Astrocyte (in vitro differentiated cells and primary cell): ENCODE results near the gene EXOSC9. TPM values are rescaled to one million over a fixed set of nuclear protein-coding genes. Genes with fewer than 3 reads are reported as not detected.

Experiments
- DNase-seq: peaks from one replicate; pipeline ENCODE4 v3.0.0-alpha.2; 2010; ENCODE audit warnings: low read depth
- FAIRE-seq: peaks from 2 replicates; lab custom pipeline; 2011; peaks lifted over from hg19 to GRCh38; lab: Jason Lieb, UNC
- H2AFZ ChIP-seq: 2 replicates; pipeline ENCODE4 v1.6.0; 2012; ENCODE audit warnings: low read depth, low read length, inconsistent platforms
- H3K27ac ChIP-seq: 2 replicates; pipeline ENCODE4 v1.5.1; 2011; ENCODE audit warnings: low read depth, low read length, inconsistent platforms
- H3K27me3 ChIP-seq: 2 replicates; pipeline ENCODE4 v1.6.0; 2011; ENCODE audit warnings: low read length, inconsistent platforms; ENCODE audit not compliant: insufficient read depth
- H3K36me3 ChIP-seq: 2 replicates; pipeline ENCODE4 v1.5.1; 2011; ENCODE audit warnings: low read length, inconsistent platforms; ENCODE audit not compliant: insufficient read depth
- H3K4me1 ChIP-seq: 2 replicates; pipeline ENCODE4 v1.5.1; 2011; ENCODE audit warnings: low read length, inconsistent platforms; ENCODE audit not compliant: insufficient read depth
- H3K4me2 ChIP-seq: 2 replicates; pipeline ENCODE4 v1.6.0; 2012; ENCODE audit warnings: low read length, inconsistent platforms
- H3K4me3 ChIP-seq: 2 replicates; pipeline ENCODE4 v1.5.1; 2011; ENCODE audit warnings: low read depth, mild to moderate bottlenecking, low read length, inconsistent platforms; ENCODE audit not compliant: insufficient read depth
- H3K79me2 ChIP-seq: 2 replicates; pipeline ENCODE4 v1.6.0; 2012; ENCODE audit warnings: mild to moderate bottlenecking, low read length, inconsistent platforms; ENCODE audit not compliant: insufficient read depth
- H3K9ac ChIP-seq: 2 replicates; pipeline ENCODE4 v1.6.0; 2012; ENCODE audit warnings: mild to moderate bottlenecking, low read length, inconsistent platforms
- H3K9me3 ChIP-seq: 2 replicates; pipeline ENCODE4 v1.5.1; 2012; ENCODE audit warnings: low read depth, mild to moderate bottlenecking, low read length, inconsistent platforms; ENCODE audit not compliant: insufficient read depth
- H4K20me1 ChIP-seq: 2 replicates; pipeline ENCODE4 v1.6.0; 2012; ENCODE audit warnings: low read length, inconsistent platforms; ENCODE audit not compliant: insufficient read depth
- H3K27ac Mint-ChIP-seq: one replicate; pipeline ENCODE4 v1.8.0; 2021; ENCODE audit warnings: mild to moderate bottlenecking, mixed read lengths; ENCODE audit not compliant: unreplicated experiment
- H3K27me3 Mint-ChIP-seq: one replicate; pipeline ENCODE4 v1.8.0; 2021; ENCODE audit warnings: low read depth, mixed read lengths; ENCODE audit not compliant: unreplicated experiment
- H3K36me3 Mint-ChIP-seq: one replicate; pipeline ENCODE4 v1.8.0; 2021; ENCODE audit warnings: low read depth, mixed read lengths; ENCODE audit not compliant: unreplicated experiment
- H3K4me1 Mint-ChIP-seq: one replicate; pipeline ENCODE4 v1.8.0; 2021; ENCODE audit warnings: low read depth, mixed read lengths; ENCODE audit not compliant: unreplicated experiment
- H3K4me3 Mint-ChIP-seq: one replicate; pipeline ENCODE4 v1.8.0; 2021; ENCODE audit warnings: mild to moderate bottlenecking, moderate library complexity, mixed read lengths; ENCODE audit not compliant: unreplicated experiment
- H3K9me3 Mint-ChIP-seq: one replicate; pipeline ENCODE4 v1.8.0; 2021; ENCODE audit warnings: mild to moderate bottlenecking, mixed read lengths; ENCODE audit not compliant: unreplicated experiment
- EZH2 ChIP-seq: IDR thresholded peaks from 2 replicates; pipeline ENCODE4 v1.6.1; 2012; ENCODE audit warnings: mild to moderate bottlenecking, low read length, inconsistent platforms; ENCODE audit not compliant: insufficient read depth
- total RNA-seq: library from RNA; stranded (reverse); gene quantifications from 2 replicates; pipeline ENCODE4 v1.2.1, GENCODE V29; 2021
- TF ChIP-seq, protein P1 (sequence below): IDR thresholded peaks from 2 replicates; pipeline ENCODE4 v1.5.1; 2011; ENCODE audit warnings: low read depth, mild to moderate bottlenecking, inconsistent platforms, low read length, moderate library complexity; ENCODE audit not compliant: insufficient read depth

EXOSC9 gene
- total RNA-seq, 1 donor from 2014 or later: 18.3 TPM

- DNase-seq: no peak
- no peaks in the 10 kb centered on the region for H3K4me1 Mint-ChIP-seq
- no peak for FAIRE-seq
- no peaks in the 10 kb centered on the region for H3K4me1 ChIP-seq
- H2AFZ ChIP-seq: no peak overlapping the region
- H3K4me3 Mint-ChIP-seq: no peak overlapping the region
- H3K79me2 ChIP-seq: no peaks in the 10 kb centered on the region
- no peak overlapping the region for H3K4me2 ChIP-seq
- TF ChIP-seq EZH2: no peak
- TF ChIP-seq, protein P1, sequence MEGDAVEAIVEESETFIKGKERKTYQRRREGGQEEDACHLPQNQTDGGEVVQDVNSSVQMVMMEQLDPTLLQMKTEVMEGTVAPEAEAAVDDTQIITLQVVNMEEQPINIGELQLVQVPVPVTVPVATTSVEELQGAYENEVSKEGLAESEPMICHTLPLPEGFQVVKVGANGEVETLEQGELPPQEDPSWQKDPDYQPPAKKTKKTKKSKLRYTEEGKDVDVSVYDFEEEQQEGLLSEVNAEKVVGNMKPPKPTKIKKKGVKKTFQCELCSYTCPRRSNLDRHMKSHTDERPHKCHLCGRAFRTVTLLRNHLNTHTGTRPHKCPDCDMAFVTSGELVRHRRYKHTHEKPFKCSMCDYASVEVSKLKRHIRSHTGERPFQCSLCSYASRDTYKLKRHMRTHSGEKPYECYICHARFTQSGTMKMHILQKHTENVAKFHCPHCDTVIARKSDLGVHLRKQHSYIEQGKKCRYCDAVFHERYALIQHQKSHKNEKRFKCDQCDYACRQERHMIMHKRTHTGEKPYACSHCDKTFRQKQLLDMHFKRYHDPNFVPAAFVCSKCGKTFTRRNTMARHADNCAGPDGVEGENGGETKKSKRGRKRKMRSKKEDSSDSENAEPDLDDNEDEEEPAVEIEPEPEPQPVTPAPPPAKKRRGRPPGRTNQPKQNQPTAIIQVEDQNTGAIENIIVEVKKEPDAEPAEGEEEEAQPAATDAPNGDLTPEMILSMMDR: no peak
- H3K36me3 ChIP-seq: peaks cover 23% of the 10 kb centered on the region
- no peak overlapping the region for H3K9ac ChIP-seq
- H3K9me3 ChIP-seq: no peaks in the 10 kb centered on the region
- no peaks in the 10 kb centered on the region for H3K9me3 Mint-ChIP-seq
- no peaks in the 10 kb centered on the region for H3K27me3 Mint-ChIP-seq
- peaks cover 11% of the 10 kb centered on the region for H3K36me3 Mint-ChIP-seq
- H3K27me3 ChIP-seq: no peaks in the 10 kb centered on the region
- no peak overlapping the region for H3K27ac Mint-ChIP-seq
- H3K27ac ChIP-seq: no peak overlapping the region
- no peaks in the 10 kb centered on the region for H4K20me1 ChIP-seq
- no peak overlapping the region for H3K4me3 ChIP-seq
These were observed 60.3 kb downstream of the EXOSC9 start for GRCh38 chr4:121861426-121861825.

DNA sequence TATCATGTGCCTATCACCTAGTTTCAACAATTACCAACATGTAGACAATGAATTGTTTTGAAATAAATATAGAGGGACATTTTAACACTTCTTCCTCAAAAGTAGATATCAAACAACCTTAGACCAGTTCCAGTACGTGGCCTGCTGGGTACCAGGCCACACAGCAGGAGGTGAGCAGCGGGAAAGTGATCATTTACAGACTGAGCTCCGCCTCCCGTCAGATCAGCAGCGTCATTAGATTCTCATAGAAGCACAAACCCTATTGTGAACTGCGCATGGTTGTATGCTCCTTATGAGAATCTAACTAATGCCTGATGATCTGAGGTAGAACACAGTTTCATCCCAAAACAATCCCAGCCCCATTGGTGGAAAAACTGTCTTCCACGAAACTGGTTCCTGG lies 62.7 kb downstream of the EXOSC9 start:
- H3K9me3 Mint-ChIP-seq: no peaks in the 10 kb centered on the region
- FAIRE-seq (no peak), DNase-seq (no peak)
- Histone ChIP-seq H3K27me3 (no peaks in the 10 kb centered on the region), H3K36me3 (peaks cover 24% of the 10 kb centered on the region), H3K4me2 (no peak overlapping the region), H3K27ac (no peak overlapping the region), H4K20me1 (no peaks in the 10 kb centered on the region), H3K4me1 (peaks cover 2% of the 10 kb centered on the region), H3K79me2 (peaks cover 6% of the 10 kb centered on the region), H3K9ac (no peak overlapping the region), H3K9me3 (no peaks in the 10 kb centered on the region), H3K4me3 (no peak overlapping the region), H2AFZ (no peak overlapping the region)
- no peaks in the 10 kb centered on the region for H3K27me3 Mint-ChIP-seq
- H3K36me3 Mint-ChIP-seq: peaks cover 13% of the 10 kb centered on the region
- H3K4me3 Mint-ChIP-seq: no peak overlapping the region
- no peaks in the 10 kb centered on the region for H3K4me1 Mint-ChIP-seq
- H3K27ac Mint-ChIP-seq: no peak overlapping the region
- TF ChIP-seq EZH2: no peak
- TF ChIP-seq, protein P1: no peak

Other genes with a start within 250 kb of the EXOSC9 start
- gene ANXA5, start 104.3 kb upstream of the EXOSC9 start, total RNA-seq: 682 and 793 TPM in 2 replicates
- gene SMIM43, start 36.2 kb upstream of the EXOSC9 start, total RNA-seq: not detected in 2 replicates
- 4.4 and 6.2 TPM in 2 replicates for gene CCNA2, start 22.6 kb downstream of the EXOSC9 start, total RNA-seq
- 21.0 TPM in 2 replicates for gene BBS7, start 69.2 kb downstream of the EXOSC9 start, total RNA-seq
- gene TRPC3, start 150.7 kb downstream of the EXOSC9 start, total RNA-seq: 0.07 TPM in 1 of 2 replicates, not detected in the other